DND-41 (cell line): ENCODE measurements around the gene LCN9.

Experiments
- ATAC-seq: fragments of 200-7000 bp; cut with Tn5 transposase; 3 replicates; pipeline ENCODE4 v1.9.1; 2021; ENCODE audit warnings: low read depth; ENCODE audit not compliant: insufficient read depth
- DNase-seq: peaks from one replicate; pipeline ENCODE4 v3.0.0-alpha.2; 2020
- H2AFZ ChIP-seq: 2 replicates; pipeline ENCODE4 v1.6.0; 2012; ENCODE audit warnings: low read depth, low read length
- H3K27ac ChIP-seq: 2 replicates; pipeline ENCODE4 v1.5.1; 2012; ENCODE audit warnings: low read length, inconsistent platforms
- H3K27me3 ChIP-seq: fragments of 200-600 bp; sonication (generic); 2 replicates; pipeline ENCODE4 v1.6.0; 2012; ENCODE audit warnings: low read length, mild to moderate bottlenecking, inconsistent platforms; ENCODE audit not compliant: insufficient read depth, poor library complexity
- H3K36me3 ChIP-seq: 2 replicates; pipeline ENCODE4 v1.5.1; 2012; ENCODE audit warnings: low read length, inconsistent platforms; ENCODE audit not compliant: insufficient read depth
- H3K4me1 ChIP-seq: 2 replicates; pipeline ENCODE4 v1.5.1; 2012; ENCODE audit warnings: mild to moderate bottlenecking, low read length; ENCODE audit not compliant: insufficient read depth
- H3K4me2 ChIP-seq: 2 replicates; pipeline ENCODE4 v1.6.0; 2012; ENCODE audit warnings: mild to moderate bottlenecking, moderate library complexity, low read length, inconsistent platforms; ENCODE audit not compliant: insufficient read depth
- H3K4me3 ChIP-seq, 2 experiments: fragments of 200-600 bp in 1 of 2; shearing (Covaris generic) in 1 of 2; 2 replicates each; pipeline ENCODE4 v1.5.1; 2012 to 2016; ENCODE audit warnings: inconsistent platforms in 2 of 2, low read length in 2 of 2, mild to moderate bottlenecking in 2 of 2, low read depth in 1 of 2, moderate library complexity in 1 of 2
- H3K79me2 ChIP-seq: 2 replicates; pipeline ENCODE4 v1.6.0; 2012; ENCODE audit warnings: low read length, inconsistent platforms; ENCODE audit not compliant: insufficient read depth
- H3K9ac ChIP-seq: 2 replicates; pipeline ENCODE4 v1.6.0; 2012; ENCODE audit warnings: low read depth, mild to moderate bottlenecking, inconsistent platforms, low read length, moderate library complexity
- H3K9me3 ChIP-seq: 2 replicates; pipeline ENCODE4 v1.5.1; 2012; ENCODE audit warnings: low read length, moderate library complexity, mild to moderate bottlenecking, inconsistent platforms; ENCODE audit not compliant: insufficient read depth, severe bottlenecking
- H4K20me1 ChIP-seq: 2 replicates; pipeline ENCODE4 v1.6.0; 2012; ENCODE audit warnings: low read length; ENCODE audit not compliant: insufficient read depth
- CTCF ChIP-seq: IDR thresholded peaks from 2 replicates; pipeline ENCODE4 v1.5.1; 2012; ENCODE audit warnings: borderline replicate concordance, low read length, moderate library complexity, mild to moderate bottlenecking; ENCODE audit not compliant: poor library complexity, severe bottlenecking; ENCODE audit errors: extremely low read depth
- EZH2 ChIP-seq: IDR thresholded peaks from 3 replicates; pipeline ENCODE4 v1.6.1; 2012; ENCODE audit warnings: borderline replicate concordance, low read depth, mild to moderate bottlenecking, moderate library complexity, low read length, inconsistent platforms; ENCODE audit not compliant: severe bottlenecking

The LCN9 gene

GRCh38 chr9:135660407-135660806 is 2.7 kb upstream of the LCN9 start:
- H3K79me2 ChIP-seq: no peaks in the 10 kb centered on the region
- H3K4me1 ChIP-seq: no peaks in the 10 kb centered on the region
- no peak overlapping the region for H3K27ac ChIP-seq
- H3K27me3 ChIP-seq: no peaks in the 10 kb centered on the region
- H3K4me2 ChIP-seq: no peak overlapping the region
- H3K9ac ChIP-seq: no peak overlapping the region
- H3K9me3 ChIP-seq: no peaks in the 10 kb centered on the region
- no peak for DNase-seq
- ATAC-seq: no peak
- H3K36me3 ChIP-seq: no peaks in the 10 kb centered on the region
- H2AFZ ChIP-seq: no peak overlapping the region
- no peaks in the 10 kb centered on the region for H4K20me1 ChIP-seq
- H3K4me3 ChIP-seq: no peak overlapping the region
- TF ChIP-seq EZH2 (no peak), CTCF (no peak)

GRCh38 chr9:135661816-135662560 is 1.1 kb upstream of the LCN9 start:
- Histone ChIP-seq H3K79me2 (no peaks in the 10 kb centered on the region), H3K36me3 (no peaks in the 10 kb centered on the region), H3K27ac (no peak overlapping the region), H3K9me3 (no peaks in the 10 kb centered on the region), H3K27me3 (no peaks in the 10 kb centered on the region), H2AFZ (no peak overlapping the region), H3K4me3 (no peak overlapping the region), H3K4me1 (no peaks in the 10 kb centered on the region), H3K9ac (no peak overlapping the region), H3K4me2 (no peak overlapping the region), H4K20me1 (no peaks in the 10 kb centered on the region)
- no peak for ATAC-seq
- TF ChIP-seq EZH2: no peak
- TF ChIP-seq CTCF: no peak
- DNase-seq: no peak

- H3K79me2 ChIP-seq: no peaks in the 10 kb centered on the region
- ATAC-seq (no peak), DNase-seq (no peak)
- H4K20me1 ChIP-seq: no peaks in the 10 kb centered on the region
- H2AFZ ChIP-seq: no peak overlapping the region
- no peak overlapping the region for H3K4me3 ChIP-seq
- H3K27me3 ChIP-seq: no peaks in the 10 kb centered on the region
- no peaks in the 10 kb centered on the region for H3K9me3 ChIP-seq
- no peak overlapping the region for H3K27ac ChIP-seq
- H3K36me3 ChIP-seq: no peaks in the 10 kb centered on the region
- H3K4me2 ChIP-seq: no peak overlapping the region
- TF ChIP-seq EZH2 (no peak), CTCF (no peak)
- H3K4me1 ChIP-seq: no peaks in the 10 kb centered on the region
- H3K9ac ChIP-seq: no peak overlapping the region
These were observed 302 bp downstream of the LCN9 start for GRCh38 chr9:135663451-135663770.

GRCh38 chr9:135663857-135664256 is 748 bp downstream of the LCN9 start:
- no peak for TF ChIP-seq EZH2
- TF ChIP-seq CTCF: no peak
- H4K20me1 ChIP-seq: no peaks in the 10 kb centered on the region
- ATAC-seq (no peak), DNase-seq (no peak)
- H2AFZ ChIP-seq: no peak overlapping the region
- H3K27me3 ChIP-seq: no peaks in the 10 kb centered on the region
- H3K9ac ChIP-seq: no peak overlapping the region
- no peaks in the 10 kb centered on the region for H3K79me2 ChIP-seq
- H3K36me3 ChIP-seq: no peaks in the 10 kb centered on the region
- no peaks in the 10 kb centered on the region for H3K9me3 ChIP-seq
- H3K4me3 ChIP-seq: no peak overlapping the region
- H3K27ac ChIP-seq: no peak overlapping the region
- H3K4me2 ChIP-seq: no peak overlapping the region
- no peaks in the 10 kb centered on the region for H3K4me1 ChIP-seq
